Stimulated activated CD4-positive, alpha-beta T cell treated with anti-CD3 and anti-CD28 coated beads, Interleukin-2, amount 100 ng/mL, for 48 hours (primary cell): ENCODE measurements around the gene ZNF329.
"Not testable (repeated sequence)": the region's sequence is repeated elsewhere in the genome, so short reads cannot be mapped to it uniquely, and the experiment has no call there.

Experiments used
- DNase-seq, 2 donors: peaks; one replicate each; pipeline ENCODE4 v3.0.0-alpha.2; 2020

ZNF329 gene

GRCh38 chr19:58150328-58150921 is at the start of gene ZNF329:
Gene ZNF329, minus strand, starts transcription at chr19:58150789. Its CDS starts 21,286 bp downstream, at chr19:58129503.
- peak; percentile 95 for DNase-seq

- no peak for DNase-seq
Observed at GRCh38 chr19:58196901-58197616, 46.5 kb upstream of the ZNF329 start.

GRCh38 chr19:58183817-58184215 is 33.2 kb upstream of the ZNF329 start:
- DNase-seq = peak in 1 of 2 donors; percentile 32

GRCh38 chr19:58182989-58183816 is 32.6 kb upstream of the ZNF329 start, which contains the start of gene ZNF274:
Gene ZNF274, plus strand, starts transcription at chr19:58183061. Its CDS starts 905 bp downstream, at chr19:58183966.
- peak; percentile 91 to 93 for DNase-seq

GRCh38 chr19:58182577-58182988 is 32.0 kb upstream of the ZNF329 start:
- DNase-seq = peak; percentile 76 to 80

GRCh38 chr19:58181902-58182576 is 31.4 kb upstream of the ZNF329 start:
- peak; percentile 46 to 52 for DNase-seq

- no peak for DNase-seq
Observed at GRCh38 chr19:58170860-58171259, 20.3 kb upstream of the ZNF329 start.

GRCh38 chr19:58166708-58167280 is 16.2 kb upstream of the ZNF329 start:
- no peak for DNase-seq

GRCh38 chr19:58166268-58166667 is 15.7 kb upstream of the ZNF329 start:
- DNase-seq = no peak

GRCh38 chr19:58157045-58157728 is 6.6 kb upstream of the ZNF329 start:
- no peak for DNase-seq

GRCh38 chr19:58154679-58155648 is 4.4 kb upstream of the ZNF329 start:
- peak; percentile 99 for DNase-seq

- no peak for DNase-seq
Observed at GRCh38 chr19:58154287-58154678, 3.7 kb upstream of the ZNF329 start.

- no peak for DNase-seq
Observed at GRCh38 chr19:58153386-58153785, 2.8 kb upstream of the ZNF329 start.

GRCh38 chr19:58147475-58147874 is 3.1 kb downstream of the ZNF329 start:
- not testable (repeated sequence) for DNase-seq

GRCh38 chr19:58145849-58146248 is 4.7 kb downstream of the ZNF329 start:
- DNase-seq = no peak

- no peak for DNase-seq
Observed at GRCh38 chr19:58134244-58134643, 16.3 kb downstream of the ZNF329 start.

GRCh38 chr19:58129284-58129683 is 21.3 kb downstream of the ZNF329 start:
- DNase-seq = no peak

GRCh38 chr19:58128041-58128685 is 22.4 kb downstream of the ZNF329 start:
- DNase-seq = no peak

GRCh38 chr19:58123354-58123753 is 27.2 kb downstream of the ZNF329 start:
- DNase-seq = no peak
